MM.1S (cell line): ENCODE data around the gene IL17RE.

ENCODE experiments used
- CTCF ChIP-seq: fragments of 300-600 bp; sonication (generic); IDR thresholded peaks from 2 replicates; pipeline ENCODE4 v1.5.1; 2016; ENCODE audit warnings: antibody characterized with exemption, low read length, mixed read lengths
- EZH2 ChIP-seq: fragments of 300-600 bp; sonication (generic); optimal IDR thresholded peaks from 2 replicates; pipeline ENCODE3; 2017; ENCODE audit warnings: low read depth, mild to moderate bottlenecking, antibody characterized with exemption, low read length, mixed read lengths

- TF ChIP-seq EZH2 (no peak), CTCF (no peak)
These were observed 46.5 kb downstream of the IL17RE start for GRCh38 chr3:9949115-9949514.
